Naive thymus-derived CD8-positive, alpha-beta T cell (primary cell): ENCODE measurements around the gene UBE2E1. TPM values are rescaled to one million over a fixed set of nuclear protein-coding genes. Genes with fewer than 3 reads are reported as not detected.

Experiments used
- ATAC-seq, 2 donors: fragments of 150-1000 bp; cut with Tn5 transposase in 1 of 2; sonication (Bioruptor Pico), chemical (Tn5 transposase) in 1 of 2; 1 replicate in 1 of 2; 2 replicates in 1 of 2; pipeline ENCODE4 v1.10.0; 2021; ENCODE audit warnings: mild to moderate bottlenecking in 2 of 2, moderate library complexity in 2 of 2
- POLR2A ChIA-PET: fragments of 350-600 bp; sonication (Branson Sonifier 250); formaldehyde crosslinking; loops from one replicate; lab custom pipeline; 2021; ENCODE audit warnings: antibody characterized with exemption; lab: Charles Lee
- DNase-seq, 10 donors: peaks; one replicate each; pipeline versions ENCODE4 v3.0.0 to v3.0.0-alpha.2; 2020 to 2022
- H3K27ac Mint-ChIP-seq, 10 donors: one replicate each; pipeline ENCODE4 v1.8.0; 2020 to 2022; ENCODE audit warnings: mild to moderate bottlenecking in 10 of 10, mixed read lengths in 10 of 10, moderate library complexity in 4 of 10, inconsistent platforms in 1 of 10
- H3K27me3 Mint-ChIP-seq, 5 donors: one replicate each; pipeline ENCODE4 v1.8.0; 2021 to 2022; ENCODE audit warnings: mixed read lengths in 5 of 5
- H3K36me3 Mint-ChIP-seq, 3 donors: one replicate each; pipeline ENCODE4 v1.8.0; 2020 to 2022; ENCODE audit warnings: mixed read lengths in 3 of 3, mild to moderate bottlenecking in 2 of 3, inconsistent platforms in 1 of 3
- H3K4me1 Mint-ChIP-seq, 4 donors: one replicate each; pipeline ENCODE4 v1.8.0; 2021 to 2022; ENCODE audit warnings: mixed read lengths in 4 of 4
- H3K4me3 Mint-ChIP-seq, 10 donors: one replicate each; pipeline ENCODE4 v1.8.0; 2020 to 2022; ENCODE audit warnings: mild to moderate bottlenecking in 10 of 10, mixed read lengths in 10 of 10, moderate library complexity in 6 of 10, inconsistent platforms in 1 of 10
- H3K9me3 Mint-ChIP-seq, 9 donors: one replicate each; pipeline ENCODE4 v1.8.0; 2020 to 2022; ENCODE audit warnings: mixed read lengths in 9 of 9, mild to moderate bottlenecking in 3 of 9, inconsistent platforms in 1 of 9, moderate library complexity in 1 of 9
- polyA plus RNA-seq, 3 donors: library from polyadenylated mRNA; unstranded; fragments of 300-500 nt; fragmentation: Illumina TruSeq; gene quantifications; one replicate each; pipeline ENCODE4 v1.2.3, GENCODE V29; 2021
- total RNA-seq, 8 experiments: library from RNA in 2 of 8; stranded (reverse) in 2 of 8; gene quantifications; one replicate each; pipeline ENCODE4 v1.2.3 and lab custom pipeline; 2021 to 2026

The UBE2E1 gene
- total and polyA plus RNA-seq, 5 experiments from 2014 or later: 5.6 to 65.6 (median 14.7) TPM

GRCh38 chr3:23811185-23811527, 5.4 kb downstream of the UBE2E1 start:
- H3K4me3 Mint-ChIP-seq: peak overlapping the region; percentile 90 to 99 (median 94)
- no peaks in the 10 kb centered on the region for H3K9me3 Mint-ChIP-seq
- H3K36me3 Mint-ChIP-seq: peaks cover 0 to 6% (median 5%) of the 10 kb centered on the region in 3 donors
- H3K4me1 Mint-ChIP-seq: peaks cover 34 to 67% (median 65%) of the 10 kb centered on the region in 4 donors
- no peaks in the 10 kb centered on the region for H3K27me3 Mint-ChIP-seq
- no peak for DNase-seq
- POLR2A ChIA-PET: interaction anchor here (0.9 to 1.3 kb wide), 2 partner anchors 106 kb away, joined by 4 to 7 read pairs; partner anchors contain the start of genes NKIRAS1 and RPL15
- H3K27ac Mint-ChIP-seq: peak overlapping the region; percentile 79 to 98 (median 94)
- ATAC-seq: no peak

- peaks cover 0 to 6% (median 5%) of the 10 kb centered on the region in 3 donors for H3K36me3 Mint-ChIP-seq
- DNase-seq (no peak), ATAC-seq (no peak)
- POLR2A ChIA-PET: interaction anchor here (0.9 kb wide), 1 partner anchor 105 kb away, joined by 4 read pairs; the partner anchor contains the start of genes NKIRAS1 and RPL15
- no peaks in the 10 kb centered on the region for H3K27me3 Mint-ChIP-seq
- peak overlapping the region in 5 of 10 donors; percentile 89 to 98 (median 93) for H3K27ac Mint-ChIP-seq
- H3K4me1 Mint-ChIP-seq: peaks cover 34 to 69% (median 64%) of the 10 kb centered on the region in 4 donors
- H3K9me3 Mint-ChIP-seq: no peaks in the 10 kb centered on the region
- H3K4me3 Mint-ChIP-seq: peak overlapping the region in 9 of 10 donors; percentile 61 to 99 (median 93)
Observed at GRCh38 chr3:23811919-23812318, 6.2 kb downstream of the UBE2E1 start.

GRCh38 chr3:23815879-23816278, 10.1 kb downstream of the UBE2E1 start:
- ATAC-seq (no peak), DNase-seq (no peak)
- no peak overlapping the region for H3K4me3 Mint-ChIP-seq
- H3K27me3 Mint-ChIP-seq: no peaks in the 10 kb centered on the region
- POLR2A ChIA-PET: no interaction called here
- peaks cover 28 to 63% (median 49%) of the 10 kb centered on the region in 4 donors for H3K4me1 Mint-ChIP-seq
- peaks cover 0 to 10% (median 8%) of the 10 kb centered on the region in 3 donors for H3K36me3 Mint-ChIP-seq
- no peaks in the 10 kb centered on the region for H3K9me3 Mint-ChIP-seq
- H3K27ac Mint-ChIP-seq: no peak overlapping the region

- ATAC-seq: no peak
- Mint-ChIP-seq H3K4me1 (peaks cover 33 to 63% (median 50%) of the 10 kb centered on the region in 4 donors), H3K4me3 (no peak overlapping the region), H3K27me3 (no peaks in the 10 kb centered on the region), H3K27ac (peak overlapping the region in 1 of 10 donors; percentile 3), H3K9me3 (no peaks in the 10 kb centered on the region), H3K36me3 (peaks cover 0 to 12% (median 8%) of the 10 kb centered on the region in 3 donors)
- POLR2A ChIA-PET: no interaction called here
- DNase-seq: no peak
Observed at GRCh38 chr3:23816721-23817120, 11.0 kb downstream of the UBE2E1 start.

- Mint-ChIP-seq H3K9me3 (no peaks in the 10 kb centered on the region), H3K27ac (peak overlapping the region in 3 of 10 donors; percentile 3 to 53 (median 30)), H3K36me3 (peaks cover 0 to 18% (median 7%) of the 10 kb centered on the region in 3 donors), H3K4me1 (peaks cover 31 to 60% (median 46%) of the 10 kb centered on the region in 4 donors), H3K27me3 (no peaks in the 10 kb centered on the region), H3K4me3 (no peak overlapping the region)
- POLR2A ChIA-PET: no interaction called here
- ATAC-seq (no peak), DNase-seq (no peak)
Observed at GRCh38 chr3:23817508-23818223, 11.9 kb downstream of the UBE2E1 start.

- ATAC-seq: no peak
Observed at GRCh38 chr3:23819599-23820360, 14.0 kb downstream of the UBE2E1 start.

GRCh38 chr3:23820888-23821287, 15.1 kb downstream of the UBE2E1 start:
- POLR2A ChIA-PET: no interaction called here
- no peak for ATAC-seq
- no peaks in the 10 kb centered on the region for H3K27me3 Mint-ChIP-seq
- peaks cover 0 to 34% (median 4%) of the 10 kb centered on the region in 3 donors for H3K36me3 Mint-ChIP-seq
- DNase-seq: no peak
- peaks cover 41 to 72% (median 60%) of the 10 kb centered on the region in 4 donors for H3K4me1 Mint-ChIP-seq
- H3K9me3 Mint-ChIP-seq: no peaks in the 10 kb centered on the region
- peak overlapping the region in 2 of 10 donors; percentile 53 to 66 for H3K27ac Mint-ChIP-seq
- no peak overlapping the region for H3K4me3 Mint-ChIP-seq

More at GRCh38 chr3:23819599-23820360, 14.0 kb downstream of the UBE2E1 start:
- Mint-ChIP-seq H3K36me3 (peaks cover 0 to 28% (median 4%) of the 10 kb centered on the region in 3 donors), H3K4me1 (peaks cover 40 to 72% (median 56%) of the 10 kb centered on the region in 4 donors), H3K27me3 (no peaks in the 10 kb centered on the region), H3K27ac (no peak overlapping the region), H3K4me3 (no peak overlapping the region), H3K9me3 (no peaks in the 10 kb centered on the region)
- no peak for DNase-seq
- POLR2A ChIA-PET: no interaction called here

GRCh38 chr3:23821858-23822257, 16.1 kb downstream of the UBE2E1 start:
- ATAC-seq (no peak), DNase-seq (no peak)
- POLR2A ChIA-PET: no interaction called here
- Mint-ChIP-seq H3K4me1 (peaks cover 41 to 79% (median 66%) of the 10 kb centered on the region in 4 donors), H3K27me3 (no peaks in the 10 kb centered on the region), H3K9me3 (no peaks in the 10 kb centered on the region), H3K4me3 (peak overlapping the region in 1 of 10 donors; percentile 15), H3K27ac (peak overlapping the region in 3 of 10 donors; percentile 7 to 66 (median 30)), H3K36me3 (peaks cover 0 to 34% (median 4%) of the 10 kb centered on the region in 3 donors)

- Mint-ChIP-seq H3K4me3 (no peak overlapping the region), H3K9me3 (no peaks in the 10 kb centered on the region), H3K27me3 (no peaks in the 10 kb centered on the region), H3K27ac (peak overlapping the region in 1 of 10 donors; percentile 21), H3K4me1 (peaks cover 39 to 78% (median 65%) of the 10 kb centered on the region in 4 donors), H3K36me3 (peaks cover 0 to 33% (median 3%) of the 10 kb centered on the region in 3 donors)
- no peak for ATAC-seq
- no peak for DNase-seq
- POLR2A ChIA-PET: no interaction called here
Observed at GRCh38 chr3:23822559-23822958, 16.8 kb downstream of the UBE2E1 start.

GRCh38 chr3:23823620-23824019, 17.9 kb downstream of the UBE2E1 start:
- Mint-ChIP-seq H3K4me3 (no peak overlapping the region), H3K4me1 (peaks cover 33 to 76% (median 61%) of the 10 kb centered on the region in 4 donors), H3K9me3 (no peaks in the 10 kb centered on the region), H3K27me3 (no peaks in the 10 kb centered on the region), H3K27ac (no peak overlapping the region), H3K36me3 (peaks cover 0 to 27% (median 3%) of the 10 kb centered on the region in 3 donors)
- DNase-seq: no peak
- POLR2A ChIA-PET: no interaction called here
- no peak for ATAC-seq

- no peaks in the 10 kb centered on the region for H3K9me3 Mint-ChIP-seq
- no peaks in the 10 kb centered on the region for H3K27me3 Mint-ChIP-seq
- H3K4me1 Mint-ChIP-seq: peaks cover 35 to 79% (median 68%) of the 10 kb centered on the region in 4 donors
- ATAC-seq (no peak), DNase-seq (no peak)
- H3K4me3 Mint-ChIP-seq: no peak overlapping the region
- H3K36me3 Mint-ChIP-seq: peaks cover 0 to 24% (median 3%) of the 10 kb centered on the region in 3 donors
- peak overlapping the region in 1 of 10 donors; percentile 18 for H3K27ac Mint-ChIP-seq
- POLR2A ChIA-PET: no interaction called here
Observed at GRCh38 chr3:23824699-23825444, 19.1 kb downstream of the UBE2E1 start.

GRCh38 chr3:23825802-23826201, 20.0 kb downstream of the UBE2E1 start:
- peaks cover 34 to 82% (median 72%) of the 10 kb centered on the region in 4 donors for H3K4me1 Mint-ChIP-seq
- DNase-seq: no peak
- peaks cover 0 to 24% (median 3%) of the 10 kb centered on the region in 3 donors for H3K36me3 Mint-ChIP-seq
- H3K27ac Mint-ChIP-seq: peak overlapping the region in 1 of 10 donors; percentile 1
- no peaks in the 10 kb centered on the region for H3K27me3 Mint-ChIP-seq
- ATAC-seq: no peak
- no peak overlapping the region for H3K4me3 Mint-ChIP-seq
- POLR2A ChIA-PET: no interaction called here
- no peaks in the 10 kb centered on the region for H3K9me3 Mint-ChIP-seq
